Astrocyte (in vitro differentiated cells and primary cell): ENCODE measurements around the gene DACT2. TPM values are rescaled to one million over a fixed set of nuclear protein-coding genes. Genes with fewer than 3 reads are reported as not detected.

Source experiments
- DNase-seq: peaks from one replicate; pipeline ENCODE4 v3.0.0-alpha.2; 2010; ENCODE audit warnings: low read depth
- FAIRE-seq: peaks from 2 replicates; lab custom pipeline; 2011; peaks lifted over from hg19 to GRCh38; lab: Jason Lieb, UNC
- H2AFZ ChIP-seq: 2 replicates; pipeline ENCODE4 v1.6.0; 2012; ENCODE audit warnings: low read depth, low read length, inconsistent platforms
- H3K27ac ChIP-seq: 2 replicates; pipeline ENCODE4 v1.5.1; 2011; ENCODE audit warnings: low read depth, low read length, inconsistent platforms
- H3K27me3 ChIP-seq: 2 replicates; pipeline ENCODE4 v1.6.0; 2011; ENCODE audit warnings: low read length, inconsistent platforms; ENCODE audit not compliant: insufficient read depth
- H3K36me3 ChIP-seq: 2 replicates; pipeline ENCODE4 v1.5.1; 2011; ENCODE audit warnings: low read length, inconsistent platforms; ENCODE audit not compliant: insufficient read depth
- H3K4me1 ChIP-seq: 2 replicates; pipeline ENCODE4 v1.5.1; 2011; ENCODE audit warnings: low read length, inconsistent platforms; ENCODE audit not compliant: insufficient read depth
- H3K4me2 ChIP-seq: 2 replicates; pipeline ENCODE4 v1.6.0; 2012; ENCODE audit warnings: low read length, inconsistent platforms
- H3K4me3 ChIP-seq: 2 replicates; pipeline ENCODE4 v1.5.1; 2011; ENCODE audit warnings: low read depth, mild to moderate bottlenecking, low read length, inconsistent platforms; ENCODE audit not compliant: insufficient read depth
- H3K79me2 ChIP-seq: 2 replicates; pipeline ENCODE4 v1.6.0; 2012; ENCODE audit warnings: mild to moderate bottlenecking, low read length, inconsistent platforms; ENCODE audit not compliant: insufficient read depth
- H3K9ac ChIP-seq: 2 replicates; pipeline ENCODE4 v1.6.0; 2012; ENCODE audit warnings: mild to moderate bottlenecking, low read length, inconsistent platforms
- H3K9me3 ChIP-seq: 2 replicates; pipeline ENCODE4 v1.5.1; 2012; ENCODE audit warnings: low read depth, mild to moderate bottlenecking, low read length, inconsistent platforms; ENCODE audit not compliant: insufficient read depth
- H4K20me1 ChIP-seq: 2 replicates; pipeline ENCODE4 v1.6.0; 2012; ENCODE audit warnings: low read length, inconsistent platforms; ENCODE audit not compliant: insufficient read depth
- H3K27ac Mint-ChIP-seq: one replicate; pipeline ENCODE4 v1.8.0; 2021; ENCODE audit warnings: mild to moderate bottlenecking, mixed read lengths; ENCODE audit not compliant: unreplicated experiment
- H3K27me3 Mint-ChIP-seq: one replicate; pipeline ENCODE4 v1.8.0; 2021; ENCODE audit warnings: low read depth, mixed read lengths; ENCODE audit not compliant: unreplicated experiment
- H3K36me3 Mint-ChIP-seq: one replicate; pipeline ENCODE4 v1.8.0; 2021; ENCODE audit warnings: low read depth, mixed read lengths; ENCODE audit not compliant: unreplicated experiment
- H3K4me1 Mint-ChIP-seq: one replicate; pipeline ENCODE4 v1.8.0; 2021; ENCODE audit warnings: low read depth, mixed read lengths; ENCODE audit not compliant: unreplicated experiment
- H3K4me3 Mint-ChIP-seq: one replicate; pipeline ENCODE4 v1.8.0; 2021; ENCODE audit warnings: mild to moderate bottlenecking, moderate library complexity, mixed read lengths; ENCODE audit not compliant: unreplicated experiment
- H3K9me3 Mint-ChIP-seq: one replicate; pipeline ENCODE4 v1.8.0; 2021; ENCODE audit warnings: mild to moderate bottlenecking, mixed read lengths; ENCODE audit not compliant: unreplicated experiment
- EZH2 ChIP-seq: IDR thresholded peaks from 2 replicates; pipeline ENCODE4 v1.6.1; 2012; ENCODE audit warnings: mild to moderate bottlenecking, low read length, inconsistent platforms; ENCODE audit not compliant: insufficient read depth
- total RNA-seq: library from RNA; stranded (reverse); gene quantifications from 2 replicates; pipeline ENCODE4 v1.2.1, GENCODE V29; 2021
- TF ChIP-seq, protein P1 (sequence below): IDR thresholded peaks from 2 replicates; pipeline ENCODE4 v1.5.1; 2011; ENCODE audit warnings: low read depth, mild to moderate bottlenecking, inconsistent platforms, low read length, moderate library complexity; ENCODE audit not compliant: insufficient read depth

DACT2 gene
- total RNA-seq, 1 donor from 2014 or later, result 0.20 TPM

DNA sequence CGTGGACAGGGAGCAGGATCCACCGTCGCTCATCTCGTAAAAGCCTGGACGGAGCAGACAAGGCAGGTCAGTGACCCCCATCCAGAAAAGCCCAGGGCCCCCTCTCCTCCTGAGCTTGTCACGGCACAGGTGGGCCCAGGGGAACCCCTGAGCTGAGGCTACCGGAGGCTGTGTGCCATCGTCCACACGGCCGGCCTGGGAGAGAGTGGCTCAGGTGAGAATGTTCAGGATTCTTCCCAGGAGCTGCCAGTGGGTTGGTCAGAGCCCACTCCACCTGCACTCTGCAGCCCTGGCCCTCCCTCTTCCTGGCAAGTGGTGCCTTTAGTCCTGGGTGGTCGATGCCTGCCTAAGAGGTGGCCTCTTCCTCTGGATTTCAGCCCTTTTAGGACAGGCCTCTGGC lies 9.2 kb downstream of the DACT2 start:
- FAIRE-seq, result no peak
- H3K27ac Mint-ChIP-seq, result no peak overlapping the region
- Histone ChIP-seq H3K36me3 (no peaks in the 10 kb centered on the region), H3K27me3 (no peaks in the 10 kb centered on the region), H3K4me2 (no peak overlapping the region), H3K79me2 (no peaks in the 10 kb centered on the region), H3K9ac (no peak overlapping the region), H3K9me3 (no peaks in the 10 kb centered on the region), H2AFZ (no peak overlapping the region), H3K4me1 (no peaks in the 10 kb centered on the region), H3K4me3 (no peak overlapping the region), H4K20me1 (no peaks in the 10 kb centered on the region), H3K27ac (no peak overlapping the region)
- H3K4me1 Mint-ChIP-seq, result peaks cover 7% of the 10 kb centered on the region
- peaks cover 31% of the 10 kb centered on the region for H3K27me3 Mint-ChIP-seq
- no peak for DNase-seq
- H3K4me3 Mint-ChIP-seq, result no peak overlapping the region
- TF ChIP-seq, protein P1, sequence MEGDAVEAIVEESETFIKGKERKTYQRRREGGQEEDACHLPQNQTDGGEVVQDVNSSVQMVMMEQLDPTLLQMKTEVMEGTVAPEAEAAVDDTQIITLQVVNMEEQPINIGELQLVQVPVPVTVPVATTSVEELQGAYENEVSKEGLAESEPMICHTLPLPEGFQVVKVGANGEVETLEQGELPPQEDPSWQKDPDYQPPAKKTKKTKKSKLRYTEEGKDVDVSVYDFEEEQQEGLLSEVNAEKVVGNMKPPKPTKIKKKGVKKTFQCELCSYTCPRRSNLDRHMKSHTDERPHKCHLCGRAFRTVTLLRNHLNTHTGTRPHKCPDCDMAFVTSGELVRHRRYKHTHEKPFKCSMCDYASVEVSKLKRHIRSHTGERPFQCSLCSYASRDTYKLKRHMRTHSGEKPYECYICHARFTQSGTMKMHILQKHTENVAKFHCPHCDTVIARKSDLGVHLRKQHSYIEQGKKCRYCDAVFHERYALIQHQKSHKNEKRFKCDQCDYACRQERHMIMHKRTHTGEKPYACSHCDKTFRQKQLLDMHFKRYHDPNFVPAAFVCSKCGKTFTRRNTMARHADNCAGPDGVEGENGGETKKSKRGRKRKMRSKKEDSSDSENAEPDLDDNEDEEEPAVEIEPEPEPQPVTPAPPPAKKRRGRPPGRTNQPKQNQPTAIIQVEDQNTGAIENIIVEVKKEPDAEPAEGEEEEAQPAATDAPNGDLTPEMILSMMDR, result no peak
- TF ChIP-seq EZH2, result no peak
- H3K9me3 Mint-ChIP-seq, result no peaks in the 10 kb centered on the region
- no peaks in the 10 kb centered on the region for H3K36me3 Mint-ChIP-seq

- DNase-seq, result no peak
- Histone ChIP-seq H3K4me1 (no peaks in the 10 kb centered on the region), H2AFZ (no peak overlapping the region), H3K27ac (no peak overlapping the region), H4K20me1 (no peaks in the 10 kb centered on the region), H3K9ac (no peak overlapping the region), H3K79me2 (no peaks in the 10 kb centered on the region), H3K9me3 (no peaks in the 10 kb centered on the region), H3K27me3 (no peaks in the 10 kb centered on the region), H3K4me2 (no peak overlapping the region), H3K36me3 (no peaks in the 10 kb centered on the region), H3K4me3 (no peak overlapping the region)
- Mint-ChIP-seq H3K9me3 (no peaks in the 10 kb centered on the region), H3K36me3 (no peaks in the 10 kb centered on the region), H3K27ac (no peak overlapping the region), H3K4me1 (peaks cover 7% of the 10 kb centered on the region), H3K27me3 (peaks cover 27% of the 10 kb centered on the region), H3K4me3 (no peak overlapping the region)
- no peak for FAIRE-seq
- TF ChIP-seq, protein P1, result no peak
- no peak for TF ChIP-seq EZH2
Measured at GRCh38 chr6:168309997-168310396, 9.6 kb downstream of the DACT2 start.

- Histone ChIP-seq H3K79me2 (no peaks in the 10 kb centered on the region), H3K4me3 (no peak overlapping the region), H3K9ac (no peak overlapping the region), H3K36me3 (no peaks in the 10 kb centered on the region), H3K4me1 (no peaks in the 10 kb centered on the region), H3K9me3 (no peaks in the 10 kb centered on the region), H2AFZ (no peak overlapping the region), H3K27me3 (no peaks in the 10 kb centered on the region), H3K4me2 (no peak overlapping the region), H3K27ac (no peak overlapping the region), H4K20me1 (no peaks in the 10 kb centered on the region)
- peaks cover 25% of the 10 kb centered on the region for H3K27me3 Mint-ChIP-seq
- no peak for DNase-seq
- TF ChIP-seq, protein P1, result no peak
- TF ChIP-seq EZH2, result no peak
- no peak overlapping the region for H3K27ac Mint-ChIP-seq
- H3K36me3 Mint-ChIP-seq, result no peaks in the 10 kb centered on the region
- no peaks in the 10 kb centered on the region for H3K9me3 Mint-ChIP-seq
- FAIRE-seq, result no peak
- H3K4me1 Mint-ChIP-seq, result peaks cover 7% of the 10 kb centered on the region
- no peak overlapping the region for H3K4me3 Mint-ChIP-seq
Measured at GRCh38 chr6:168309183-168309582, 10.4 kb downstream of the DACT2 start.
